ENCODE data around the gene TUBA1B.

The TUBA1B gene

GRCh38 chr12:49126852-49127763 lies 4.1 kb downstream of the TUBA1B start:
- DNase-seq, result no peak

GRCh38 chr12:49121047-49121696 lies 10.0 kb downstream of the TUBA1B start:
- no peak for DNase-seq

- DNase-seq, result no peak
Measured at GRCh38 chr12:49111206-49111605, 20.0 kb downstream of the TUBA1B start.

GRCh38 chr12:49110464-49111155 lies 20.6 kb downstream of the TUBA1B start, which contains the start of gene LMBR1L:
Gene LMBR1L (minus strand): TSS chr12:49110847. CDS start chr12:49110555, 292 bp downstream.
- DNase-seq, result peak; percentile 94

- no peak for DNase-seq
Measured at GRCh38 chr12:49109641-49110463, 21.3 kb downstream of the TUBA1B start.

- DNase-seq, result no peak
Measured at GRCh38 chr12:49108958-49109404, 22.2 kb downstream of the TUBA1B start.

GRCh38 chr12:49105504-49106084 lies 25.6 kb downstream of the TUBA1B start:
- no peak for DNase-seq

- no peak for DNase-seq
Measured at GRCh38 chr12:49104822-49105221, 26.4 kb downstream of the TUBA1B start.

GRCh38 chr12:49100380-49100779 lies 30.8 kb downstream of the TUBA1B start:
- no peak for DNase-seq

- no peak for DNase-seq
Measured at GRCh38 chr12:49098703-49099102, 32.5 kb downstream of the TUBA1B start.

- peak; percentile 44 for DNase-seq
Measured at GRCh38 chr12:49098035-49098451, 33.2 kb downstream of the TUBA1B start.

- no peak for DNase-seq
Measured at GRCh38 chr12:49097381-49097780, 33.8 kb downstream of the TUBA1B start.

GRCh38 chr12:49094975-49095365 lies 36.2 kb downstream of the TUBA1B start:
- DNase-seq, result no peak

- DNase-seq, result no peak
Measured at GRCh38 chr12:49094160-49094974, 36.8 kb downstream of the TUBA1B start, which contains the start of gene DHH. Gene DHH (minus strand): TSS chr12:49094801. CDS start chr12:49094512, 289 bp downstream.

GRCh38 chr12:49093792-49094159 lies 37.4 kb downstream of the TUBA1B start:
- DNase-seq, result no peak

GRCh38 chr12:49092816-49093406 lies 38.3 kb downstream of the TUBA1B start:
- no peak for DNase-seq

GRCh38 chr12:49092086-49092815 lies 38.9 kb downstream of the TUBA1B start:
- peak; percentile 33 for DNase-seq

GRCh38 chr12:49091836-49092085 lies 39.4 kb downstream of the TUBA1B start:
- no peak for DNase-seq

GRCh38 chr12:49091056-49091835 lies 39.9 kb downstream of the TUBA1B start:
- no peak for DNase-seq
